Suppressor macrophage (primary cell): ENCODE data around the gene TSPOAP1.

Experiments used
- DNase-seq, 4 experiments: peaks; one replicate each; pipeline ENCODE4 v3.0.0-alpha.2; 2020 to 2022

The TSPOAP1 gene

DNA sequence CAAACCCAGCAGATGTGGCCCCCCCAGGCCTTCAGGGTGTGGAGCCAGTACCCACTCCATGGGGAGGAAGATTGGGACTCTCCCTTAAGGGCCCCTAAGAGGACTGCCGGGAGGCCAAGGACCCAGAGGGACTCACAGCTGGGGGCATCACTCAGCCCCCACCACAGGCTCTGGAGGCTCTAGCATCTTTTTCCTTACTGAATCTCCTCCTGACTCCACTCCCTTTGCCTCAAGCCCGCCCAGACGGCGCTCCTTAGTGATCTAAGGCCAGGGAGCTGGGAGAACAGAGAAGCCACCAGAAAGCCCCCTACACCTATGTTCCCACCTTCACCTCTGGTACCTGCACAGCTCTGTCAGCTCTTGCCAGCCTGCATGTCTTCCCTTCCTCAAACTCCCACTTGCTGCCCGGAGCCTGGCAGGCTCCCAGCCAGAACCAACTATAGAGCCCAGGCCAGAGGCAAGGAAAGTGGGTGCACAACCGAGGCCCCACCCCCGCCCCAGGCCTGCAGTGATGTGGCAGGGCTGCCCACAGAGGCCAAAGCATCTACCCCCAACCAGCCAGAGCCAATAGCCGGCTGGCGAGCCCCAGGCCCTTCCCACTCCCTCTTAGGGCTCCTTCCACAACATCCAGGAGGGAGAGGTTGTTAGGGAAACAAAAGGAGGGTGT, 25.5 kb downstream of the TSPOAP1 start:
- peak; percentile 46 to 71 (median 62) for DNase-seq

DNA sequence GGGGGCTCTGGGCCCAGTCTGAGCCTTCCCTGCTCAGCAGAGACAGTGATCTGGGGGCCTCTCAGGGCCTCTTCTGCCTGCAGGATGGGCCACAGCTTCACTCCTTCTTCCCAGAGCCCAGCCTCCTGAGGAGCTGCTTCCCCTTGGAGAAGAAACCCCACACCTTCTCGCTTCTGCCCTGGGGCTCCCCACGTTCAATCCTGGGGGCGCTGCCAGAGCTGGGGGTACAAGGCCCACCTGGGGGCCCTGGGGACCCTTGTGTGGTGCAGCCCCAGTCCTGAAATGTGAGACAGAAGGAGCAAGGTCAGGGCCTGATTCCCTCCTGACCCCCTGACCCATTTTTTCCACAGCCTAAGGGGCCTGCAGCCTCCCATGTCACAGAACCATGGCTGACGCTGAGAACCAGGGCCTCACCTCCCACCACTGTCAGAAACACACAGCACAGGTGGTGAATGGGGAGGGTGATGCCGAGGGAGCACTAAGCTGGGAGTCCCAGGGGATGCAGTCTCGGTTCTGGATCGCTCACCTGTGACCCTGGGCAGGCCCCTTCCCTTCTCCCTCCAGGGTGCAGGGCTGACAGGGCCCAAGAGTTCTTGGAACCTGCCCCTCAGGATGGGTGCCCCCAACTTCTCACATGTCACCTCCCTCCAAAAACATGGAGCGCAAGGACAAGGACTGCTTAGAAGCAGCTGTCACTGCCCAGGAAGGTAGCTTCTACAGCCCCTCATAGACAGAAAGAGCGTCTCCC, 26.2 kb downstream of the TSPOAP1 start:
- peak in 1 of 4 experiments; percentile 1 for DNase-seq

- peak in 1 of 4 experiments; percentile 1 for DNase-seq
These were observed 27.0 kb downstream of the TSPOAP1 start for GRCh38 chr17:58301504-58302150.

- DNase-seq = peak in 1 of 4 experiments; percentile 1
These were observed 28.3 kb downstream of the TSPOAP1 start for GRCh38 chr17:58300336-58300735.

- no peak for DNase-seq
These were observed 34.6 kb downstream of the TSPOAP1 start for GRCh38 chr17:58294034-58294433.

DNA sequence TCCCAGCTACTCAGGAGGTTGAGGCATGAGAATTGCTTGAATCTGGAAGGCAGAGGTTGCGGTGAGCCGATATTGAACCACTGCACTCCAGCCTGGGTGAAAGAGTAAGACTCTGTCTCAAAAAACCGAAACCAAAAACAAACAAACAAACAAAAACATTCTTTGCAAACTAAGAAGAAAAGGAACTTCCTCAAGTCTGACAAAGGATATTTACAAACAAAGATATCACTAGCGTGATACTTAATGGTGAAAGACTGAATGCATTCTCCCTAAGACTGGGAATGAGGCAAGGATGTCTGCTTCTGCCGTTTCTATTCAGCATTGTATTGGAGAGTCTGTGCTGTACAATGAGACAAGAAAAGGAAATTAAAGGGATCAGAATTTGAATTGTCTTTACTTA, 37.3 kb downstream of the TSPOAP1 start:
- DNase-seq = peak in 3 of 4 experiments; percentile 11 to 54 (median 36)

DNA sequence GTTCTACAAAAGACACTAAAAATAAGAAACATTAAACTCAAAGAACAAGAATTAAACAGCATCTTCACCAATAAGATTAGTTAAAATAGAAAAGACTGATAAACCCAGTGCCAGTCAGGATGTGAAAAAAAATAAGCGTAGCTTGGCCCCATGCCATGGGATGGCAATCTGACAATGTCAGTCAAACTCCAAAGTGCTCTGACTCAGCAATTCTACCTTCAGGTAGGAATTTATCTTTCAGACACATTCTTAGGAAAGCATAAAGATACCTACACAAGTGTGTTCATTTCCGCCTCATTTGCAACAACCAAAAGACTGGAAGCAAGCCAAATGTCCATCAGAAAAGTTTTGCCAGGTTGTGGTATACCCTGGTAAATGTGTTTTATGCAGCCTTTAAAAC, 38.7 kb downstream of the TSPOAP1 start:
- DNase-seq = no peak

GRCh38 chr17:58285422-58285810, 43.2 kb downstream of the TSPOAP1 start:
- DNase-seq = no peak

DNA sequence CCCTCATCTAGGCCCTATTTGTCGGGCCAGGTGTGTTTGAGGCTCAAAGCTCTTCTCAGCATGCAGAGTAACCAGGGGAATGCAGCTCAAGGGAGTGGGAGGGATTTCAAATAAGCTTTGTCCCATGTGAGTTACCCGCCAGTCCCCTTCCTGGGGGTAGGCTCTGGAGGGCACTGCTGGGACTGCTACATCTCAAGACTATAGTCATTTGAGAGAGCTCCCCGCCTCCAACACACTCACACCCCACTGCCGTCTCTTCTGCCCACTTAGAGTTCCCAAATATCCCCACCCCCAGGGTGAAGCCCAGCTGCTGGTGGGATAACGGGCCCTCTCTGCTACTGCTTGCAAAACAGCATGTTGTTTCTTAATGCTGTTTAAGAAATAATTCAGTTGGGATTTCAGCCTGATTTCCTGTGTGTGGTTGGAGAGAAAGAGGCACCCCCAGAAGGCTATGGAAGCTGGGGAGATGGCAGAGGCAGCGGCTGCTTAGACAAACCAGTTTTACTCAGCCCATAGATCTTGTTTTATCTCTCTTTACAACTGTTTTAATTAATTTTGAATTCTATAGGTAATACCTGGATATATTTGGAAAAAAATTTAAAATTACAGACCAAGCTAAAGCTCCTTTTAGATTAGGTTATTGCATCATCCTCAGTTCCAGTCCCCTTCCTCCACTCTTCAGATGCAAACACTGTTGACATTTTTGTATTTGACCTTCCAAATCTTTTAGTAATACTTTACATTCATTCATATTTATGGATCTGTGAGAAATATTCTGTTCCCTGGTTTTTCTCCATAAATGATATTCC, 43.8 kb downstream of the TSPOAP1 start:
- DNase-seq = peak; percentile 67 to 87 (median 76)

GRCh38 chr17:58283674-58284612, 44.7 kb downstream of the TSPOAP1 start:
- no peak for DNase-seq

GRCh38 chr17:58282442-58282841, 46.2 kb downstream of the TSPOAP1 start:
- no peak for DNase-seq

DNA sequence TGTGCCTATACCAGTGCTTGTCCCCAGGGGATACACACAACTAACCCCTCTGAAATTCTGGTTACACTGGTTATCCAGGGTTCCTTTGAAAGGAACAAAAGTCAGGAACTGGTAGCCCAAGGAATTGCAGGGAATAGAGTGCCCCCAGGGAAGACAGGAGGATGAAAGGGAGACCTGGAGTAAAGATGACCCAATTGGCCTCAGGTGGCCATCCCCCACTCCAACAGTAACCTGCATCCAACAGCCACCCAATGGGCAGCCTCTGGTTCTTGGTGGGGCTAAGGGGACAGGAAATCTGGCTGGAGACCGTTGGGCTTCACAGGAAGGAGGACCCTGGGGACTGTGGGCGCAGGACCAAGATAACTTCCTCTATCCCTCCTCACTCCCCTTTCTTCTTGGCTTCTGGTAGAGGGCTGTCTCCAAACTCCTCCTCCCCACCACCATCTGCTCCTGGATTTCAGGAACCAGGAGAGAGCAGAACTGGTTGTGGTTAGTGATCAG, 47.0 kb downstream of the TSPOAP1 start:
- peak in 3 of 4 experiments; percentile 40 to 52 (median 44) for DNase-seq

DNA sequence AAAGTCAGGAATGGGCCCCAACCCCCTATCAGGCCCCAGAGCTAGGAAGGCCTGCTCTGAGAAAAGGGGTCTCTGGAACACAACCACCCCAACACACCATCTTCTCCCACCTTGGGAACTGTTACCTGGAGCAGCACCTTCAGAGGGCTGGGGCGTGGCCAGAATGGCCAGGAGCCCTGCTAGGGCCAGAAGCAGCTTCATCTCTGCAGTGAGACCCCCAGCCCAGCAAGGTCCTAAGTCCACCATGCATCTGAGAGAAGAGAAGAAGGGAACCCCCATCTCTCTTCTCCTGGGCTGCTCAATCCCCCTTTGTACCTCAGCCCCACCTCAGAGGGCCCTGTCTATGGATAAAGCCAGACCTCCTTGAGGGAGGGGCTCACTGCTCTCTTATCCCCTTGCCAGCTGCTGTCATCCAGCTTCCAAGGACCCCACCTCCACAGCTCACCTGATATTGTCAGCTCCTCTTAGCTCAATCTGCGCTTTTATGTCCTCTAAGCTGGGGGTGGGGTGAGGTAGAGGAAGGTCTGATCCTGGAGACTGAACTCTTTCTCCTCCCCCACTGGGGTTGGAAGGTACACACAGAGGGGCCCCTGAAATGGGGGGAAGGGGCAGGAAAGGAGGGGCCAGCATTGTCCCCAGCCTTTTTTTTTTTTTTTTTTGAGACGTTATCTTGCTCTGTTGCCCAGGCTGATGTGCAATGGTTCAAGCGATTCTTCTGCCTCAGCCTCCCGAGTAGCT, 47.9 kb downstream of the TSPOAP1 start, which contains the start of gene MPO:
TSS of gene MPO (minus strand) at position 456 of the 738 bp plus-strand sequence. CDS start at position 279, 177 bp downstream.
- DNase-seq = no peak

DNA sequence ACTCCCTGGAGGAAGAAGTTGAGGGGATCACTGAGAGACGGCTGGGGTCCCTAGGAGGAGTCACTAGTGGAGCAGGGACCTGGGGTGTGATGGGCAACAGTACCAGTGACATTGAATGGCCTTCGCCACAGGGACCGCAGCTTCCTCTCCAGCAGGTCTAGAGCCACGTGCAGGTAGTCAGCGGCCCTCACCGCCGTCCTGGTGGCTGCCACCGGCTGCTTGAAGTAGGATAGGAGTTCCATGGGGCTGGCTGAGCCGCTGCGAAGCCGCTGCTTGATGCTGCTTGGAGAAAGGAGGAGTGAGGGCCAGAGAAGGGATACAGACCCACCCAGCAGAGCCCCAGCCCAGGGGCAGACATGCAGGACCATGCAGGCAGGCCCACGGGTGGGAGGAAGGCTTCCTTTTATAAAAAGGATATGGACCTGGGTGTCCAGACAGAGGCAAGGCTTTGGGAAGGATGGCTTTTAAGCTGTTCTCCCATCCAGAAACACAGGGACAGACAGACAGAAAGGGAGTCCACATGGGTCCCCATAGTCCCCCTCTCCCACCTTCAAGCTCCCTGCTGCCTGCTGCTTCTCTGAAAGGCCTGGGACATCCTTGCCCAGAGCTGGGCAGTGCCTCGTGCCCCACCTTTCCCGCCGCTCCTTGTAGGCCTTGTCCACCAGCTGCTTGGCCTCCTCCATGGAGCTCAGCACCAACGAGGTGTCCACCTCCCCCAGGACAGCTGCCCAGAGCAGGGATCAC, 48.7 kb downstream of the TSPOAP1 start:
- DNase-seq = no peak

DNA sequence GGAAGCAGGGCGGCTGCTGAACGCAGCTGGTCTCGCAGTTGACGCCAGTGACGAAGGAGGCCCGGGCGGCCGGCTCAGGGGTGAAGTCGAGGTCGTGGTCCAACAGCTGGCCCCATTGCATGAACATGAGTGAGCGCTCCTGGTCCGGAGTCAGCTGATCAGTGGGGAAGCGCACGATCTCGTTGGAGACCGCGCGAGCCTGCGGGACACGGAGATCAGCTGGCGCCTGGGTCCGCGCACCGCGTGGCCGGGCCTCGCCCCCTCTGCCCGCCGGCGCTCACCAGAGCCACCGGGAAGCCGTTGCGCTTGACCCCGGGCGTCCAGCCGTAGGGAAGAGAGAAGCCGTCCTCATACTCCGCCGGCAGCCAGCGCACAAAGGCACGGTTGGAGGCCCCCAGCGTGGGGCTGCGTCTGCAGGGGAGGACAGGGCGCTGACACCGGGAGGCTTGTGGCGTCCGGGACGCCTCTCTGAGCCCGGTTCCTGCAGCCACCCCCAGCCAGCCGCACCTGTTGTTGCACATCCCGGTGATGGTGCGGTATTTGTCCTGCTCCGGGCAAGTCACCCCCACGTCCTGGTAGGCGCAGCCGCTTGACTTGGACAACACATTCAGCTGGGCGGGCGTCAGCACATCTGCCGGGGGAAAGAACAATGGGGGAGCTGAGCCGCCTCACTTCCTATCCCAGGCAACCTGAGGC, 49.4 kb downstream of the TSPOAP1 start:
- DNase-seq = peak; percentile 69 to 86 (median 82)

DNA sequence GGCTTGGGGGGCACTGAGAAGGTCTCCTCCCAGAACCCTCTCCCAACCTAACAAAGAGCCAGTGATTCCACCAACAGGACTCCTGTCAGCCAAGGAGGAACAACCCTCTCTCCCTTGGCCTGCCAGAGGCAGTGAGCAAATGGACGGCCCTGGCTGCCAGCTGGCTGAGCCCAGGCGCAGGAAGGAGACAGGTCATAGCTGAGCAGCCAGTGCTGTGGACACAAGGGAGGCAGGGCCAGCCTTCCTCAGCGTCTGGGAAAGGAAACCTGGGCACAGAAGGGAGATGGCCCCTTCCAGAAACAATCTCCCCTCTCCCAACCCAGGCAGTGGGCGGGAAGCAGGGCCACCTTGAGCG, 50.0 kb downstream of the TSPOAP1 start:
- DNase-seq = peak in 3 of 4 experiments; percentile 23 to 57 (median 54)

DNA sequence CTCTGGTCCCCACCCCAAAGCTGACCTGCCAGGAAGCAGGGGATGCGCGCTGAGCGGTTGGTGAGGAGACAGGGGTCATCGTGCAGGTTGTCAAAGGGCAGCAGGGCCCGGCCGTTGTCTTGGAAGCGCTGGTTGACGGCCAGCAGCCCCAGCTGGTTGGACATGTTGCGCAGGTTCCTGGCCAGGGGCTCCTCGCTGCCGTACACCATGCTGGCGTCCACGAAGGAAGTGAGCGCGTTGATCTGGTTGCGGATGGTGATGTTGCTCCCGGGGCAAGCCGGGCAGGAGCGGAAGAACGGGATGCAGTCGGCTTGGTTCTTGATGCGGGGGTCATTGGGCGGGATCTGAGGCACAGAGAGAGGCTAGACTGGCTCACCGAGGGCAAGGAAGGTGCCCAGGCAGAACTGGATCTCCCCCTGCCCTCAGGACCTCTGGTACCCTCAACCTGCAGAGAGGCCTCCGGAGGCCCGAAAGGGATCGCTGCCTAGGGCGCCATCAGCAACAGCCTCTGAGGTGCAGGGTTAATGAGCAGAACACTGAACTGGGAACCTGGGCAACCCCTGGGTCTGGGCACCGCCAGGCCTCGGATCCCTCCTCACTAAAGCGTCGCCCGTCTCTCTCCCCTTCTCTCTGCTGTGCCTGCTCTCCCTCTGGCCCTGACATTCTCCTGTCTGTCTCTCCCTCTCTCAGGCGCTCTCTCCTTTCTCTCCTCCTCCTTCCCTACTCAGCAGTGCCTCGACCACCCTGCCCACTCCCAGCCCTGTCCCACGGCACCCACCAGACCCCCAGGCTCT, 50.6 kb downstream of the TSPOAP1 start:
- DNase-seq = peak in 1 of 4 experiments; percentile 23
